Peyer's patch (tissue), 4 donors: ENCODE data around the gene TRMT10C. TPM values are rescaled to one million over a fixed set of nuclear protein-coding genes. Genes with fewer than 3 reads are reported as not detected.

Experiments
- DNase-seq, 3 donors: peaks; one replicate each; pipeline ENCODE4 v3.0.0-alpha.2; 2017 to 2019
- H3K27ac ChIP-seq, 4 donors: fragments of 200-600 bp; sonication (generic); one replicate each; pipeline ENCODE4 v1.5.1; 2016 to 2019
- H3K27me3 ChIP-seq, 2 donors: fragments of 200-600 bp; sonication (generic); one replicate each; pipeline ENCODE4 v1.5.1; 2019
- H3K36me3 ChIP-seq, 3 donors: fragments of 200-600 bp; sonication (generic); one replicate each; pipeline ENCODE4 v1.5.1; 2016 to 2019
- H3K4me1 ChIP-seq, 4 donors: fragments of 200-600 bp; sonication (generic); one replicate each; pipeline ENCODE4 v1.5.1; 2016 to 2019
- H3K4me3 ChIP-seq, 4 donors: fragments of 200-600 bp; sonication (generic); 1 replicate in 3 of 4; 2 replicates in 1 of 4; pipeline ENCODE4 v1.5.1; 2016 to 2019; ENCODE audit warnings: mild to moderate bottlenecking in 1 of 4
- H3K9me3 ChIP-seq, 4 donors: fragments of 200-600 bp; sonication (generic); one replicate each; pipeline ENCODE4 v1.5.1; 2016 to 2019; ENCODE audit warnings: mild to moderate bottlenecking in 1 of 4
- POLR2A ChIP-seq, 2 donors: fragments of 450-650 bp; IDR thresholded peaks; one replicate each; pipeline ENCODE4 v1.5.1; 2017; ENCODE audit warnings: antibody characterized with exemption in 2 of 2, mild to moderate bottlenecking in 2 of 2, moderate library complexity in 2 of 2
- total RNA-seq, 4 donors: library from RNA; depleted of rRNA; stranded (reverse); fragments of >200 nt; gene quantifications; one replicate each; pipeline ENCODE4 v1.1.0, GENCODE V29; 2016
- TF ChIP-seq, protein P1 (sequence below), 6 experiments: fragments of 450-650 bp in 4 of 6; fragments of 200-600 bp in 2 of 6; sonication (generic) in 1 of 6; IDR thresholded peaks; one replicate each; pipeline ENCODE4 v1.5.1; 2017 to 2019; ENCODE audit warnings: antibody characterized with exemption in 6 of 6, mild to moderate bottlenecking in 3 of 6, moderate library complexity in 1 of 6

TRMT10C gene
- total RNA-seq, 4 donors from 2014 or later, result 8.5 to 28.9 (median 13.1) TPM

GRCh38 chr3:101556064-101556463 is 5.6 kb upstream of the TRMT10C start:
- DNase-seq, result no peak
- H3K4me3 ChIP-seq, result no peak overlapping the region
- TF ChIP-seq, protein P1, sequence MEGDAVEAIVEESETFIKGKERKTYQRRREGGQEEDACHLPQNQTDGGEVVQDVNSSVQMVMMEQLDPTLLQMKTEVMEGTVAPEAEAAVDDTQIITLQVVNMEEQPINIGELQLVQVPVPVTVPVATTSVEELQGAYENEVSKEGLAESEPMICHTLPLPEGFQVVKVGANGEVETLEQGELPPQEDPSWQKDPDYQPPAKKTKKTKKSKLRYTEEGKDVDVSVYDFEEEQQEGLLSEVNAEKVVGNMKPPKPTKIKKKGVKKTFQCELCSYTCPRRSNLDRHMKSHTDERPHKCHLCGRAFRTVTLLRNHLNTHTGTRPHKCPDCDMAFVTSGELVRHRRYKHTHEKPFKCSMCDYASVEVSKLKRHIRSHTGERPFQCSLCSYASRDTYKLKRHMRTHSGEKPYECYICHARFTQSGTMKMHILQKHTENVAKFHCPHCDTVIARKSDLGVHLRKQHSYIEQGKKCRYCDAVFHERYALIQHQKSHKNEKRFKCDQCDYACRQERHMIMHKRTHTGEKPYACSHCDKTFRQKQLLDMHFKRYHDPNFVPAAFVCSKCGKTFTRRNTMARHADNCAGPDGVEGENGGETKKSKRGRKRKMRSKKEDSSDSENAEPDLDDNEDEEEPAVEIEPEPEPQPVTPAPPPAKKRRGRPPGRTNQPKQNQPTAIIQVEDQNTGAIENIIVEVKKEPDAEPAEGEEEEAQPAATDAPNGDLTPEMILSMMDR (IDR thresholded peaks at IDR 0.05), result no peak
- no peak for TF ChIP-seq POLR2A (IDR thresholded peaks at IDR 0.05)
- H3K36me3 ChIP-seq, result no peaks in the 10 kb centered on the region
- no peaks in the 10 kb centered on the region for H3K4me1 ChIP-seq
- no peaks in the 10 kb centered on the region for H3K9me3 ChIP-seq
- no peaks in the 10 kb centered on the region for H3K27me3 ChIP-seq
- no peak overlapping the region for H3K27ac ChIP-seq

DNA sequence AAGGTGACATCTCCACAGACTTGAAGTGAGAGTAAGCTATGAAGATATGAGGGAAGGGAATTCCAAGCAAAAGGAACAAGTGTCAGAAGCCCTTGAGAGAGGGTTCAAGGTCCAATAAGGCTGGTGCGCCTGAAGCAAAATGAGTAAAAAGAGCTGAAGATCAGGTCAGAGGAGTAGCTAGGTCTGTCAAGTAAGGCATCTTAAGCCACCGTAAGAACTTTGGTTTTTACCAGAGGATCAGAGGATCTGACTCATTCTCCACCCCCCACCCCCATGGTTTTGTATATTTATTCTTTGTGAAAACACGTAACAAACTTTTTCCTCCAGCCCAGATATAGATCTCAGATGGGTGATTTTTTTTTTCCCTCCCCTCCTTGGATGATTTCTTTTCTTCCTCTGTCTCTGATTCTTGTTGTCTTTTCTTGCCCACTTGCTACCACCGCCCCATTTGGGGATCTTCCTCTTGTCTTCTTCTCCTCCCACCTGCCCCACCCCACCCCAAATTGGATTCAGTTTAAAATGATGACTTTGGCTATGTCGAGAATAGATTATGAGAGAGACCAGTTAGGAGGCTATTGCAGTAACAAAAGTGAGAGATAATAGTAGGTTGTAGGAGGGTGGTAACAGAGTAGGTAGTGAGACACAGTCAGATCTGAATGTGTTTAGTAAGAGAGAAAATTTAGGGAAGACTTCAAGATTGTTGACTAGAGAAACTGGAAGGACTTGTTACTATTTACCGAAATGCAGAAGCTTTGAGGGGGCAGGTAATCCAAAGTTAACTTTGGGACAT is 6.1 kb downstream of the TRMT10C start:
- Histone ChIP-seq H3K4me1 (peaks cover 0 to 10% (median 3%) of the 10 kb centered on the region in 4 donors), H3K27me3 (no peaks in the 10 kb centered on the region), H3K27ac (no peak overlapping the region), H3K9me3 (no peaks in the 10 kb centered on the region), H3K4me3 (no peak overlapping the region), H3K36me3 (peaks cover 0 to 19% (median 0%) of the 10 kb centered on the region in 3 donors)
- DNase-seq, result no peak
- no peak for TF ChIP-seq POLR2A (IDR thresholded peaks at IDR 0.05)
- TF ChIP-seq, protein P1 (IDR thresholded peaks at IDR 0.05), result no peak

GRCh38 chr3:101571028-101571895 is 9.6 kb downstream of the TRMT10C start:
- Histone ChIP-seq H3K27me3 (no peaks in the 10 kb centered on the region), H3K9me3 (no peaks in the 10 kb centered on the region), H3K4me3 (no peak overlapping the region), H3K4me1 (peaks cover 0 to 15% (median 4%) of the 10 kb centered on the region in 4 donors), H3K27ac (no peak overlapping the region), H3K36me3 (peaks cover 0 to 7% (median 0%) of the 10 kb centered on the region in 3 donors)
- DNase-seq, result no peak
- no peak for TF ChIP-seq POLR2A (IDR thresholded peaks at IDR 0.05)
- TF ChIP-seq, protein P1 (IDR thresholded peaks at IDR 0.05), result no peak

GRCh38 chr3:101573449-101574387 is 12.1 kb downstream of the TRMT10C start, which contains the start of gene PCNP:
Gene PCNP (plus strand): TSS chr3:101574180. CDS start chr3:101574216, 36 bp downstream.
- peaks cover 0 to 5% (median 0%) of the 10 kb centered on the region in 3 donors for H3K36me3 ChIP-seq
- H3K27me3 ChIP-seq, result no peaks in the 10 kb centered on the region
- peak; percentile 99 for DNase-seq
- TF ChIP-seq, protein P1 (IDR thresholded peaks at IDR 0.05), result peak; percentile 83 to 97 (median 95)
- TF ChIP-seq POLR2A (IDR thresholded peaks at IDR 0.05), result peak; percentile 73 to 83
- peak within 1 kb of the TSS; percentile 70 to 92 (median 84) for H3K4me3 ChIP-seq
- H3K27ac ChIP-seq, result peak within 1 kb of the TSS; percentile 91 to 99 (median 96)
- H3K9me3 ChIP-seq, result no peaks in the 10 kb centered on the region
- peaks cover 0 to 27% (median 4%) of the 10 kb centered on the region in 4 donors for H3K4me1 ChIP-seq
